ENCODE results near the gene ADCY2. TPM values are rescaled to one million over a fixed set of nuclear protein-coding genes. Genes with fewer than 3 reads are reported as not detected.

The ADCY2 gene
- total RNA-seq, 1 donor from 2014 or later, result 0.40 TPM

GRCh38 chr5:7816535-7816901, 420.6 kb downstream of the ADCY2 start:
- intact Hi-C loops (cut with DNase I), result no loop called here
- DNase-seq (no peak), ATAC-seq (ENCODE audit: poor library complexity) (no peak)

DNA sequence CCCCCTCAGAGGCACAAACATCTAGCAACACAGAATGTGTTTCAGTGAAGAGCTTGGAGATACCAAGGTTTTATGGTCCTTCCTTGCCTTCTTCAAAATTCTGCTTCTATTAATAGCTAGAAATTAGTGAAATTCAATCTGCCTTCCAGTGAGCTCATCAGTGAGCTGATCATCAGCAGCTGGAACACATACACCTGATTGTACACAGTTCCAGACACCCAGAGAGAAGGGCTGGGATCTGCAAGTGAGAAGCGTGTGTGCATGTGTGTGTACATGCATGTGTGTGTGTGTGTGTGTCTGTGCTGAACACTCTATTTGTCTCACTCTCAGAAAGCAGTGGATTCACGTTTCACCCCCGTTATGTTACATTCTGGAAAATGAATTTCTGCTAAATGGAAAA, 426.5 kb downstream of the ADCY2 start:
- ATAC-seq (ENCODE audit: poor library complexity), result no peak
- no peak for DNase-seq
- intact Hi-C loops (cut with DNase I), result no loop called here

DNA sequence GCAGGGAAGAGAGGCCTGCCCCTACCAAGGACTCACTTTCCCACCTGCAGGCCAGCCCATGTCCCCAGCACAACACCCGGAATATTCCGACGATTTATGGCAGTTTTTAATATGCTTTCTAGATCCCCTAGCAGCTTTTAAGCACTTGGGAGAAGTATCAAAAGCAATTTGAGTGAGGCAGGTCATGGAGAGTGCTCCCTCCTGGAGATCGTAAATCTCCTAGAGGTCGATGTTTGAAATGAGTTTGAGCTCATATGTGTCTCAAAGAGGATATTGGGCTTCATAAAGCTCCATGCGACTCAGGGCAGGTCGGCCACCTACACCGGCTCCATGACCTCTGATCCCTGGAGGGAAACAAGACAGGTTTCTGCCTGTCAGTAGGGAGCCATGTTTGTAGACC, 427.7 kb downstream of the ADCY2 start:
- no peak for DNase-seq
- ATAC-seq (ENCODE audit: poor library complexity), result no peak
- intact Hi-C loops (cut with DNase I), result no loop called here

- intact Hi-C loops (cut with DNase I), result no loop called here
- no peak for ATAC-seq (ENCODE audit: poor library complexity)
- DNase-seq, result no peak
These were observed 429.1 kb downstream of the ADCY2 start for GRCh38 chr5:7824995-7825394.

GRCh38 chr5:7825630-7826029, 429.7 kb downstream of the ADCY2 start:
- DNase-seq, result no peak
- intact Hi-C loops (cut with DNase I), result no loop called here
- no peak for ATAC-seq (ENCODE audit: poor library complexity)

DNA sequence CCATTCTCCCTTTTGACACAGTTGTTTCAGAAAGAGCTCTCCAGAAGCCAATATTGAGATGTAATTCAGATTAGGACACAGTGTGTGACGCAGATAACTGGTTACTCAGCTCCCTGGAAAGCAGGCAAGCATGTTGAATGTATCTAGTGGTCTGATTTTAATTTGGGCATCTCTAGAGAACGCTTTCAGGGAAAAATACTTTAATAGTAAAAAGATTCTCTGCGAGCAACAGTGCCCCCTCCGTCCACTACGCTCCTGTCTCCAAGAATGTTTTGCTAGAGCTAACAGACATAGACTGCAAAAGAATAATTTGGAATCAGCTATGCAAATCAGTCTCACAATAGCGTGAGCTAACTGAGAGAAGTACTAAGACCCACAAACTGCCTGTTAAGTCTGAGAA, 431.7 kb downstream of the ADCY2 start:
- DNase-seq, result no peak
- intact Hi-C loops (cut with DNase I), result no loop called here
- ATAC-seq (ENCODE audit: poor library complexity), result no peak

- DNase-seq (peak; percentile 75), ATAC-seq (ENCODE audit: poor library complexity) (peak; percentile 96)
- intact Hi-C loops (cut with DNase I), result no loop called here
These were observed 432.3 kb downstream of the ADCY2 start for GRCh38 chr5:7828269-7828668.

- intact Hi-C loops (cut with DNase I), result no loop called here
- ATAC-seq (ENCODE audit: poor library complexity) (no peak), DNase-seq (no peak)
These were observed 439.0 kb downstream of the ADCY2 start for GRCh38 chr5:7834982-7835381.

- no peak for DNase-seq
- intact Hi-C loops (cut with DNase I), result no loop called here
- ATAC-seq (ENCODE audit: poor library complexity), result no peak
These were observed 441.5 kb downstream of the ADCY2 start for GRCh38 chr5:7837403-7837802.

GRCh38 chr5:7842531-7842930, 446.6 kb downstream of the ADCY2 start:
- DNase-seq, result no peak

DNA sequence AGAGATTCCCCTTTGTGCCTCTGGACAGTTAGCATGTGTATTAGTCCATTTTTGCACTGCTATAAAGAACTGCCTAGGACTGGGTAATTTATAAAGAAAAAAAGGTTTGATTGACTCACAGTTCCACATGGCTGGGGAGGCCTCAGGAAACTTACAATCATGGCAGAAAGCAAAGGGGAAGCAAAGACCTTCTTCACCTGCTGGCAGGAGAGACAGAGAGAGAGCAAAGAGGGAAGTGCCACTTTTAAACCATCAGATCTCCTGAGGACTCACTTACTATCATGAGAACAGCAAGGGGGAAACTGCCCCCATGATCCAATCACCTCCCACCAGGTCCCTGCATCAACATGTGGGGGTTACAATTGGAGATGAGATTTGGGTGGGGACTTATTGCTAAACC, 449.0 kb downstream of the ADCY2 start:
- DNase-seq (no peak), ATAC-seq (ENCODE audit: poor library complexity) (no peak)
- intact Hi-C loops (cut with DNase I), result no loop called here

More at GRCh38 chr5:7842531-7842930, 446.6 kb downstream of the ADCY2 start:
- no peak for ATAC-seq (ENCODE audit: poor library complexity)
- intact Hi-C loops (cut with DNase I), result no loop called here

DNA sequence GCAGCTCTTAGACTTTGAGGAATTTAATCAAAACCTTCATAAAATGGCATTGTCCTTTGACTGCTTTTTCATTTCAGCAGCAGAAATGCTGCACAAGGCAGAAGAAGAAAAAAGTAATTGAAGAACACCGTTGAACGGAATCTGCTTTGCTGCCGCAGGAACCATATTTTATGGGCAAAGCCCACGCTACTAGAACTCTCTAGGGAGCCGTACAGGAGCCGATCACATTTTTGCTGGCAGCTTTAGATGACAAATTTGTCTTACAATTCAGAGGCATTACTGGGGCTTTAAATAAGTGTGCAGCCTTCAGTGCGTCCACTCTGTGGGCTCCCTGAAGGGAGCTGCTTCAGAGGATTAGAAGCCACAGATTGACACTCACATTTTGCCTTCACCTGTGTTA, 449.6 kb downstream of the ADCY2 start:
- intact Hi-C loops (cut with DNase I), result no loop called here
- no peak for ATAC-seq (ENCODE audit: poor library complexity)
- no peak for DNase-seq

DNA sequence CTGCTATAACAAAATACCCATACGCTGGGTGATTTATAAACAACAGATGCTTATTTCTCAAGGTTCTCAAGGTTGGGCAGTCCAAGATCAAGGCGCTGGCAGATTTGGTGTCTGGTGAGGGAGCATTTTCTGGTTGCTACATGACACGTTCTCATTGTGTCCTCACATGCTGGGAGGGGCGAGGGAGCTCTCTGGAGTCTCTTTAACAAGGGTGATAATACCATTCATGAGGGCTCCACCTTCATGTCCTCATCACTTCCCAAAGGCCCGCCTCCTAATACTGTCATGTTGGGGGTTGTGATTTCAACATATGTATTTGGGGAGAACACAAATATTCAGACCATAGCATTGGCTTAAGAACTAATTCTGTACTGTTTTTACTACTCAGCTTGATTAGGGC, 450.4 kb downstream of the ADCY2 start:
- intact Hi-C loops (cut with DNase I), result no loop called here

DNA sequence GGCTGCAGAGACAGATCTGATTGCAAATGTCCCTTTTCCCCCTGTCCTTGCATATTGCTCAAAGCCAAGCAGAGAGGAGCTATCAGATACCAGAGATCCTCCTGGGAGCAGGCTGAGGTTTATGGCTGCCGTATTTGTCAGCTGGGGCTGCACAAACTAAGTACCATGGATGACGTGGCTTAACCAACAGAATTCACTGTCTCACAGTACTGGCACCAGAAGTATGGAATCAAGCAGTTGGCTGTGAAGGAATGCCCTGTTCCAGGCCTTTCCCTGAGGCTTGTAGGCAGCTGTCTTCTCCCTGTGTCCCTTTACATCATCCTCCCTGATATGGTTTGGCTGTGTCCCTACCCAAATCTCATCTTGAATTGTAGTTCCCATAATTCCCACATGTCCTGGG, 452.4 kb downstream of the ADCY2 start:
- intact Hi-C loops (cut with DNase I), result no loop called here
- DNase-seq (no peak), ATAC-seq (ENCODE audit: poor library complexity) (no peak)

More for the DNA sequence above, 450.4 kb downstream of the ADCY2 start:
- ATAC-seq (ENCODE audit: poor library complexity), result no peak
- DNase-seq, result no peak

- DNase-seq (no peak), ATAC-seq (ENCODE audit: poor library complexity) (peak; percentile 61)
- intact Hi-C loops (cut with DNase I), result no loop called here
These were observed 453.9 kb downstream of the ADCY2 start for GRCh38 chr5:7849681-7850394.

DNA sequence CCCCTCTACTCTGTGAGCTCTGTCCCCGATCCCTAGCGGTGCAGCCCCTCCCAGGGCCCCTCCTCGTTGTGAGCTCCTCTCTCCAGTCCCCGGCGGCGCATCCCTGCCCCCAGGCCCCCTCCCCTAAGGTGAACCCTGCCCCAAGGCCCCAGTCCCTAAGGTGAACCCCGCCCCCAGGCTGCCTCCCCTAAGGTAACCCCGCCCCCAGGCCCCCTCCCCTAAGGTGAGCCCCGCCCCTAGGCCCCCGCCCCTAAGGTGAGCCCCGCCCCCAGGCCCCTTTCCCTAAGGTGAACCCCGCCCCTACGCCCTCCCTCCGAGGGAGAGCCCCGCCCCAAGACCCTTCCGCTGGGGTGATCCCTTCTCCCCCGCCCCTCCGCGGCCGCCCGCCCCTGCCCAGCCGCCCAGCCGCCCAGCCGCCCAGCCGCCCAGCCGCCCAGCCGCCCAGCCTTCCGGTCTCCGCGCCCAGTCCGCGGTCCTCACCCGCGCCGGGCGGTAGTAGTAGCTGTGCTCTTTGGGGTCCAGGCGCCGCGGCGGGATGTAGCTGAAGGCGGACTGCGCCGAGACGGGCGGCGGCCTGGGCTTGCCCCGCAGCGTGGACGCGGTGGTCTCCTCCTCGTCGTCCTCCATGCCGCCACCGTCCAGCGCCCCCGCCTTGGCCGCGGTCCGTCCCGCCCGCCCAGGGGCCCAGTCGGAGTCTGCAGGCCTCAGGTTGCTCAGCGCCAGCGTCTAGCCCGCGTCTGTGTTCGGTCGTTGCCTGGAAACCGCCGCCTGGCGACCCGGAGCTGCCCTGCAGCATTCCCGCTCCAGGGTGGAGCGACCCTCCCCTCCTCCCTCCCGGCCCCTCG, 454.7 kb downstream of the ADCY2 start, which contains the start of gene CFAP90:
TSS of gene CFAP90 (minus strand) at position 739 of the 845 bp plus-strand sequence. CDS start at position 627, 112 bp downstream.
- ATAC-seq (ENCODE audit: poor library complexity), result peak; percentile 77
- intact Hi-C loops (cut with DNase I), result no loop called here
- peak; percentile 55 for DNase-seq

DNA sequence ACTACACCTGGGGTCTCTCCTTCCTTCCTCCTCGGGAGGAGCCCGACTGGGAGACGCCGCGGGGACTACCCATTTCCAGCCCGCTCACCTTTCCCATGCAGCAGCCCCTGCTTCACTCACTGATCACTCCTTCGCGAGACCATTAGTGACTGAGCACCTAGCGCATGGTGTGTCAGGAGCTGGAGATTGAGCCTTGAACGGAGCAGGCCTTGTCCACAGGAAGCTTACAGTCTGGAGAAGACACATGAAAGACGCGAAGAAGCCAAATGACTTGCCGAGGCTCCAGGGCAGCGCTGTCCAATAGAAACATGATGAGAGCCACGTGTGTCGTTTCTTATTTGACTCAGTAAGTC, 455.3 kb downstream of the ADCY2 start:
- DNase-seq (no peak), ATAC-seq (ENCODE audit: poor library complexity) (no peak)
- intact Hi-C loops (cut with DNase I), result no loop called here

GRCh38 chr5:7851617-7852289, 455.8 kb downstream of the ADCY2 start:
- intact Hi-C loops (cut with DNase I), result no loop called here
- DNase-seq, result no peak
- no peak for ATAC-seq (ENCODE audit: poor library complexity)

DNA sequence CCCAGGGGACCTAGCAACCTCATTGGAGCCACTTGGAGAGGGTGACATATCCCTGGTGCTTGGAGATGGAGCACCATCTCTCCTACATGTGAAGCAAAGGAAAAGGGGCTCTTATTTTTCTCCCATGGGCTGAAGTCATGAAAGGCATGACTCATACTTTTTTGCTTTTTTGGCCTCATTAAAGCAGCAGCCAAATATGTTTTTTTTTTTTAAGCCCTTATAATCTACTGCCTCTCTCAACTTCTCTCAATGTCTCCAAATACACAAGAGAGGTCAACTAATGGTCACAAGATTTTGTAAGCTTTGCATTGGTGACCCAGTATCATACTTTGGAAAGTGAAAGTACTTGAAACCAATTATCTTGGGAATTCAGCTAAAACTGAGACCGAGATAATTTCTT, 456.6 kb downstream of the ADCY2 start:
- intact Hi-C loops (cut with DNase I), result no loop called here
- DNase-seq, result no peak
- ATAC-seq (ENCODE audit: poor library complexity), result no peak

DNA sequence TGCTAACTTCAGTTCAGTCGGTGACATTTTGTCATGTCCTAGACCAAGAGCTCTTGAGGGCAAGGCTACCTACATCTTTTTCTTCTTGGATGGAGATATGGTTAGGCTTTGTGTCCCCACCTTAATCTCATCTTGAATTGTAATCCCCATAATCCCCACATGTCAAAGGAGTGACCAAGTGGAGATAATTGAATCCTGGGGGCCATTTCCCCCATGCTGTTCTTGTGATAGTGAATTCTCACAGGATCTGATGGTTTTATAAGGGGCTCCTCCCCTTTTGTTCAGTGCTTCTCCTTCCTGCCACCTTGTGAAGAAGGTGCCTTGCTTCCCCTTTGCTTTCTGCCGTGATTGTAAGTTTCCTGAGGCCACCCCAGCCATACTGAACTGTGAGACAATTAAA, 457.1 kb downstream of the ADCY2 start:
- intact Hi-C loops (cut with DNase I), result no loop called here
- no peak for DNase-seq
- ATAC-seq (ENCODE audit: poor library complexity), result no peak
